ENCODE results near the gene TMEM98. TPM values are rescaled to one million over a fixed set of nuclear protein-coding genes. Genes with fewer than 3 reads are reported as not detected.

Gene TMEM98
- total and polyA plus RNA-seq, 9 of the 15 experiments (the other 6 are each of a cell fraction or from before 2014, with no cell fraction given): 33.5 to 164 (median 84.7) TPM

DNA sequence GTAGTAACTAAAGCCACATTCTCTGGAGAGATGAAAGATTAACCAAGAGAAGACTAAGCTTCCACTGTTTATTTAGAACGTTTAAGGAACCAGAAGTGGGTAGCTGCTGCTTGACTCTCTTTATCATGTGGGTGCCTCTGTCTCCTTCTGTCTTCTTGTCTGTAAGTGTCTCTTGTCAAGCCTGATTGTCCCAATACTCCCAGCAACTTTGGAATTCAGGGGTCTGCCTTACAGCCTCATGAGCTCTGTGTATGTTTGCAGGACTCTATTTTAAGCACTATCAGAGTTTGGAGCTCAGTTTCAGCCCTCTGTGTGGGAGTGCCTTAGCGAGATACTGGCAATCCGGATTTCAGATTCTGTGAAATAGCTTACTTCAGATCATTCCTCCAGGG lies 34.4 kb downstream of the TMEM98 start (continued):
- no peak for TF ChIP-seq KAT7 (CRISPR knock-in tag; IDR thresholded peaks at IDR 0.05; ENCODE audit: borderline replicate concordance)
- TF ChIP-seq RBM25 (IDR thresholded peaks at IDR 0.05; ENCODE audit: low read depth, low read length, severe bottlenecking): no peak
- no peak for TF ChIP-seq HSF4 (CRISPR knock-in tag; IDR thresholded peaks at IDR 0.05; ENCODE audit: borderline replicate concordance)
- TF ChIP-seq SIX5 (IDR thresholded peaks at IDR 0.05; ENCODE audit: borderline replicate concordance in 1 of 2, insufficient read depth in 1 of 2, low read depth in 1 of 2, low read length in 2 of 2): no peak
- TF ChIP-seq, protein P1, sequence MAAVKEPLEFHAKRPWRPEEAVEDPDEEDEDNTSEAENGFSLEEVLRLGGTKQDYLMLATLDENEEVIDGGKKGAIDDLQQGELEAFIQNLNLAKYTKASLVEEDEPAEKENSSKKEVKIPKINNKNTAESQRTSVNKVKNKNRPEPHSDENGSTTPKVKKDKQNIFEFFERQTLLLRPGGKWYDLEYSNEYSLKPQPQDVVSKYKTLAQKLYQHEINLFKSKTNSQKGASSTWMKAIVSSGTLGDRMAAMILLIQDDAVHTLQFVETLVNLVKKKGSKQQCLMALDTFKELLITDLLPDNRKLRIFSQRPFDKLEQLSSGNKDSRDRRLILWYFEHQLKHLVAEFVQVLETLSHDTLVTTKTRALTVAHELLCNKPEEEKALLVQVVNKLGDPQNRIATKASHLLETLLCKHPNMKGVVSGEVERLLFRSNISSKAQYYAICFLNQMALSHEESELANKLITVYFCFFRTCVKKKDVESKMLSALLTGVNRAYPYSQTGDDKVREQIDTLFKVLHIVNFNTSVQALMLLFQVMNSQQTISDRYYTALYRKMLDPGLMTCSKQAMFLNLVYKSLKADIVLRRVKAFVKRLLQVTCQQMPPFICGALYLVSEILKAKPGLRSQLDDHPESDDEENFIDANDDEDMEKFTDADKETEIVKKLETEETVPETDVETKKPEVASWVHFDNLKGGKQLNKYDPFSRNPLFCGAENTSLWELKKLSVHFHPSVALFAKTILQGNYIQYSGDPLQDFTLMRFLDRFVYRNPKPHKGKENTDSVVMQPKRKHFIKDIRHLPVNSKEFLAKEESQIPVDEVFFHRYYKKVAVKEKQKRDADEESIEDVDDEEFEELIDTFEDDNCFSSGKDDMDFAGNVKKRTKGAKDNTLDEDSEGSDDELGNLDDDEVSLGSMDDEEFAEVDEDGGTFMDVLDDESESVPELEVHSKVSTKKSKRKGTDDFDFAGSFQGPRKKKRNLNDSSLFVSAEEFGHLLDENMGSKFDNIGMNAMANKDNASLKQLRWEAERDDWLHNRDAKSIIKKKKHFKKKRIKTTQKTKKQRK (IDR thresholded peaks at IDR 0.05; ENCODE audit: borderline replicate concordance, low read depth, low read length): no peak
- TF ChIP-seq, protein P2, sequence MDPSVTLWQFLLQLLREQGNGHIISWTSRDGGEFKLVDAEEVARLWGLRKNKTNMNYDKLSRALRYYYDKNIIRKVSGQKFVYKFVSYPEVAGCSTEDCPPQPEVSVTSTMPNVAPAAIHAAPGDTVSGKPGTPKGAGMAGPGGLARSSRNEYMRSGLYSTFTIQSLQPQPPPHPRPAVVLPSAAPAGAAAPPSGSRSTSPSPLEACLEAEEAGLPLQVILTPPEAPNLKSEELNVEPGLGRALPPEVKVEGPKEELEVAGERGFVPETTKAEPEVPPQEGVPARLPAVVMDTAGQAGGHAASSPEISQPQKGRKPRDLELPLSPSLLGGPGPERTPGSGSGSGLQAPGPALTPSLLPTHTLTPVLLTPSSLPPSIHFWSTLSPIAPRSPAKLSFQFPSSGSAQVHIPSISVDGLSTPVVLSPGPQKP (CRISPR knock-in tag; IDR thresholded peaks at IDR 0.05): no peak
- TF ChIP-seq CBFA2T3 (IDR thresholded peaks at IDR 0.05): peak; percentile 69
- no peak for TF ChIP-seq NCOA2 (IDR thresholded peaks at IDR 0.05; ENCODE audit: partially characterized antibody in 2 of 2)
- TF ChIP-seq, protein P3, sequence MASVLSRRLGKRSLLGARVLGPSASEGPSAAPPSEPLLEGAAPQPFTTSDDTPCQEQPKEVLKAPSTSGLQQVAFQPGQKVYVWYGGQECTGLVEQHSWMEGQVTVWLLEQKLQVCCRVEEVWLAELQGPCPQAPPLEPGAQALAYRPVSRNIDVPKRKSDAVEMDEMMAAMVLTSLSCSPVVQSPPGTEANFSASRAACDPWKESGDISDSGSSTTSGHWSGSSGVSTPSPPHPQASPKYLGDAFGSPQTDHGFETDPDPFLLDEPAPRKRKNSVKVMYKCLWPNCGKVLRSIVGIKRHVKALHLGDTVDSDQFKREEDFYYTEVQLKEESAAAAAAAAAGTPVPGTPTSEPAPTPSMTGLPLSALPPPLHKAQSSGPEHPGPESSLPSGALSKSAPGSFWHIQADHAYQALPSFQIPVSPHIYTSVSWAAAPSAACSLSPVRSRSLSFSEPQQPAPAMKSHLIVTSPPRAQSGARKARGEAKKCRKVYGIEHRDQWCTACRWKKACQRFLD (CRISPR knock-in tag; IDR thresholded peaks at IDR 0.05): no peak
- no peak for TF ChIP-seq HDAC8 (tag; IDR thresholded peaks at IDR 0.05)
- no peak for TF ChIP-seq CAMTA2 (CRISPR knock-in tag; conservative IDR thresholded peaks at IDR 0.05)
- no peak for TF ChIP-seq ZNF174 (CRISPR knock-in tag; IDR thresholded peaks at IDR 0.05)
- TF ChIP-seq JUN (IDR thresholded peaks at IDR 0.05; ENCODE audit: borderline replicate concordance, low read depth, low read length): no peak
- TF ChIP-seq JUN (CRISPR knock-in tag; IDR thresholded peaks at IDR 0.05; ENCODE audit: borderline replicate concordance): no peak
- TF ChIP-seq SMARCE1 (IDR thresholded peaks at IDR 0.05): no peak
- TF ChIP-seq, protein P4, sequence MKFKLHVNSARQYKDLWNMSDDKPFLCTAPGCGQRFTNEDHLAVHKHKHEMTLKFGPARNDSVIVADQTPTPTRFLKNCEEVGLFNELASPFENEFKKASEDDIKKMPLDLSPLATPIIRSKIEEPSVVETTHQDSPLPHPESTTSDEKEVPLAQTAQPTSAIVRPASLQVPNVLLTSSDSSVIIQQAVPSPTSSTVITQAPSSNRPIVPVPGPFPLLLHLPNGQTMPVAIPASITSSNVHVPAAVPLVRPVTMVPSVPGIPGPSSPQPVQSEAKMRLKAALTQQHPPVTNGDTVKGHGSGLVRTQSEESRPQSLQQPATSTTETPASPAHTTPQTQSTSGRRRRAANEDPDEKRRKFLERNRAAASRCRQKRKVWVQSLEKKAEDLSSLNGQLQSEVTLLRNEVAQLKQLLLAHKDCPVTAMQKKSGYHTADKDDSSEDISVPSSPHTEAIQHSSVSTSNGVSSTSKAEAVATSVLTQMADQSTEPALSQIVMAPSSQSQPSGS (CRISPR knock-in tag; IDR thresholded peaks at IDR 0.05): no peak
- no peak for TF ChIP-seq RBFOX2 (IDR thresholded peaks at IDR 0.05; ENCODE audit: low read depth, low read length)
- no peak for TF ChIP-seq ZKSCAN3 (CRISPR knock-in tag; IDR thresholded peaks at IDR 0.05)
- peak in 1 of 2 experiments; percentile 62; a peak in 1 of 4 replicates for TF ChIP-seq RCOR1 (IDR thresholded peaks at IDR 0.05; ENCODE audit: borderline replicate concordance in 1 of 2, low read depth in 2 of 2, low read length in 2 of 2)
- no peak for TF ChIP-seq HDAC2 (IDR thresholded peaks at IDR 0.05)
- TF ChIP-seq KDM1A (IDR thresholded peaks at IDR 0.05): peak; percentile 72 to 83
- TF ChIP-seq FOXJ2 (tag; IDR thresholded peaks at IDR 0.05): no peak
- TF ChIP-seq POLR2AphosphoS5 (IDR thresholded peaks at IDR 0.05; ENCODE audit: control insufficient read depth, insufficient read depth, low read depth, low read length): no peak
- no peak for TF ChIP-seq ZNF133 (CRISPR knock-in tag; IDR thresholded peaks at IDR 0.05)

All from K562 (cell line).